Right renal pelvis (tissue), 4 donors: Measurements from ENCODE around the gene ZNF106. TPM values are rescaled to one million over a fixed set of nuclear protein-coding genes. Genes with fewer than 3 reads are reported as not detected.

ENCODE experiments used
- DNase-seq, 4 donors: peaks; one replicate each; pipeline ENCODE4 v3.0.0-alpha.2; 2013; ENCODE audit warnings: low read depth in 4 of 4, low spot score in 3 of 4, missing footprints in 1 of 4
- polyA plus RNA-seq, 4 donors: library from polyadenylated mRNA; unstranded; fragments of 120-200 nt; gene quantifications; one replicate each; pipeline ENCODE4 v1.2.1, GENCODE V29; 2013; ENCODE audit not compliant: insufficient read length in 4 of 4

Gene ZNF106
- polyA plus RNA-seq, 4 donors, result 41.9 to 52.5 (median 47.7) TPM

DNA sequence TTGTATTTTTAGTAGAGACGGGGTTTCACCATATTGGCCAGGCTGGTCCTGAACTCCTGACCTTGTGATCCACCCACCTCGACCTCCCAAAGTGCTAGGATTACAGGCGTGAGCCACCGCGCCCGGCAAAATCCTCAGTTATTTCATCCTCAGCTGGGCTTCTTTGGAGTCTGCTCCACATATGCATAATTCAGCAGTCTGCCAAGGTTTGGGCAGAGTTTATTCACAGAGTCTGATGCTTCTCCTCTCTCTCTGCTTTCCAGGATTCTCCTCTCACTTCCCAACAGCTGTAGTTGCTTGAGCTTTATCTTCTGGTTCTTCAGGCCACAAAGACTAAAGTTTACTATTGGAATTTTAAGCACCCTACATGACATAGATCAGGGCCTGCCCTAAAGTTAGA, 8.2 kb downstream of the ZNF106 start:
- no peak for DNase-seq

DNA sequence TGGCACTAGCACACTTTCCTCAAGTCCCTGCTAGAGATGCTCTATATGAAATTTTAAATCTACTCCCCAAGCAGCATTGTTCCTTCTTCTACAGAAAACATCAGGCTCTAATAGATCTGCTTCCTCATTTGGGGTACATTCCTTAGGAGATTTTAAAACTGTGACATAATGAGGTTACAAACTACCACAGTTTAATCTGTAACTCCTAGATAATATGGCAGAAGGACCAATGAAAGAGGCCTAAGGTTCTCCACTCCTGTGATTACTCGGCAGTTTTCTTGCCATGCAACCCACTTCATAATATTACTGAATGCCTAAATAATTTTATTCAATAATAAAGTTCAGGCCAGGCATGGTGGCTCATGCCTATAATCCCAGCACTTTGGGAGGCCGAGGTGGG, 16.1 kb downstream of the ZNF106 start:
- no peak for DNase-seq

GRCh38 chr15:42471002-42471401, 19.9 kb downstream of the ZNF106 start:
- no peak for DNase-seq

DNA sequence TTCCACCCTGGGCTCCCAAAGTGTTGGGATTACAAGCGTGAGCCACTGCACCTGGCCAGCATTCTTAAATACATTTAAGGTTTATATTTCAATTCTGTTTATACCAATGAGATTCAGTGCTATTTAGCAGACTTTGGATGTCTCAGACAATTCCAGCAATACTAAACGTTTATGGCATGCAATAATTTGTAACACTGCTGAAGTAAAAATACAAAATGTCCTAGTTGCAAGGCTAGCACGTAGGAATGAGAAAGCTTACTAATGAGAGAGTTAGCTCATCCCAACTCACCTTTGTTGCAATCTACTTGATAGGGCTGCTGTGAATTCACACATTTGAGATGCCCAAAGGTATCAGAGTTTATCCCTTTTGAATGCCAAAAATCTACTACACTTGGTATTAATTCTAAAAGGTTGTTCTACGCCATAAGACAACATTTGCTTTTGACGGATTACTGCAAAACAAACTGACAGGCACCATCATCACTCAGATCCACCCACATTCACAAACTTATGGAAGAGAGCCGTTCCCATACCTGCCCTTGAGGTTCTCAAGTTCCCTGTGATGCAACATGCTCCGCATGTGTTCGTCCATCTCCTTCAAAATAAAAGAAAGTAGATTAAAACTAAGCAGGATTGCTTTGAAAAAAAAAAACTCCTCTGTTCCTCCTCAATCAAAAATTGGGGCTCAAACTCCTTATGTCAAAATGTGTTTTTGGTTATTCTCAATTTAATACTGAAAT, 25.3 kb downstream of the ZNF106 start:
- DNase-seq, result no peak

GRCh38 chr15:42461261-42461660, 29.7 kb downstream of the ZNF106 start:
- DNase-seq, result no peak

DNA sequence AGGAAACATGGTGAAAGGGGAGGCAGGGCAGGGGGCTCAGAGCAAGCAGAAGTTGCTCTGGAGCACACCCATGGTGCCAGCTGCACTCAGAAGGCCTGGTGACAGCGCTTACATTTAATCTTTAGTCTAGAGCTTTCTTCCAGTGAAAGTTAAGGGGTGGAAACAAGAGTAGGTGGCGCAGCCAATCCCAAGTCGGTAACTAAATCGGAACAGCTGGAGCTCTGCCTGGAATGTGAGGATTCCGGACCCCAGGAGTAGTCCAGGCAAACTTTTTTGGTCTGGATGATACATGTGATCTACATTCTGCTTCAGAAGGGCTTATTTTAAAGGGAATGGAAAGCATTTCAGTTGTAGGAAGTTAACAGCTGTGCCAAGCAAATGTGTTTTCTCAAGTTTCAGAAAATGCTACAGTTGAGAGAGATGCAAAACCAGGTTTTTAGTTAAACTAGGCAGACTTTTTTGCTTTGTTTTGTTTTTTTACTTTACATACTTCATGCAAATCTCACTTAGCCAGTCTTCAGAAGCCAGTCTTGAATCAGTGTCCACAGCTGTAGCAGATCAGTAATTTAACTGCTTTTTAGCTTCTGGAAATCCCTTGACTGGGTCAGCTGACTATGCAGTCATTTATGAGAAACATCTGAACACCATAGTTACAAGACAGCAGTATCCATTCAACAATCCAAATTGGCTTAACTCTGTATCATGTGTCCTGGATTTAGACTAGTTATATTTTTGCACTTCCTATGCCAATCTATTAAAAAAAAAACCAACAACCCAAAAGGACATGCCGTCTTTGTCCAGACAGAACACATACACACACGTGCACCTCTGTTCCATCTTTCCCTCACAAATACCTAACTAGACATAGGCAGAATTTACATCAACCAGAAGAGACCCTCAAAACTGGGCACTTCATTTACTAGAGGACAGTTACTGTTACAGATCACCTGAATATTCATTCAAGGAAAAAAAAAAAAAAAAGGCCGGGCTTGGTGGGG, 33.2 kb downstream of the ZNF106 start:
- peak; percentile 66 to 85 (median 82) for DNase-seq

DNA sequence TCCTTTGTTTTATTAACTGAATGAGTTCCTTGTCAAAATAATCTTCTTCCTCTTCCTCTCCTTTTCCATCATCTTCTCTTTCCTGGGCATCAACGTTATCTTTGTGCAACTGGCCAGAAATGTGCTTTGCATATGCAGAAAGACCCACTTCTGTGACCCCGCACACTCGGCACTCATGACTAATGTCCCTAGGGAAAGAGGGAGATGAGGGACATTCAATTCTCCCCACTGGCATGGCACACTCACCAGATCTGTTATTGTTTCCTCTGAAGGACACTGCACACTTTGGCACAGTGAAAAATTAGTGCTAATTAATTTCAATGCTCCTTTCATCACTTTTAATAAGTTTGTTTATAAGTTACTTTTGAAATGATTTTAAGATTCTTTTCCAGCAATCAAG, 34.0 kb downstream of the ZNF106 start:
- no peak for DNase-seq

DNA sequence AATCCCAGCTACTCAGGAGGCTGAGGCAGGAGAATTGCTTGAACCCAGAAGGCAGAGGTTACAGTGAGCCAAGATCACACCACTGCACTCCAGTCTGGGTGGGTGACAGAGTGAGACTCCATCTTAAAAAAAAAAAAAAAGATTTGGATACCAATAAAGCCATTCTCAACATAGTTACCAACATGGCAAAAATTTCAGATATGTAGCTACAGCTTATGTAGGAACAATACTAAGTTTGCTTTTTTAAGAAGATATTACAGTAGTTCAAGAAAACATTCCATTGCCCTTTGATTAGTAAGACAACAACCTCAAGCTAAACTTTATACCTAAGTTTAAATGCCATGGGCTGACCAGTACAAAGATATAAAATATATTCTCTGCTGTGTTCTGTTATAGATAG, 34.4 kb downstream of the ZNF106 start:
- DNase-seq, result no peak

GRCh38 chr15:42453826-42454225, 37.1 kb downstream of the ZNF106 start:
- no peak for DNase-seq

DNA sequence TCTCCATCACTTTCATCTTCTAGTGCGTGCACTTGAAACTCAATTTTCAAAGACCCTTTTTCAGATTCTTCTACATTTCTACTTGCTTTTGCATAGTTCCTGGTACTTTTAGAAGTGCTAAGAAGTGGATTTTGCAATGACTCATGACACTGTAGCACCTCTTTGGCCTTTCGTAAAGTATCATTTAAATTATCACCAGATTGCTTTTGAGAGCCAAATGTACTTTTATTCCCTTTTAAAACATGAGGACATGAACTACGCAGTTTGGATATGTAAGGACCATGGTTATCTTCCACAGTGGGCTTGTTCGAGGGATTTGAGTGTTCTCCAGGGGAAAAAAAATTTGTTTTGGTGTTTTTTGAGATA, 40.5 kb downstream of the ZNF106 start:
- DNase-seq, result no peak

DNA sequence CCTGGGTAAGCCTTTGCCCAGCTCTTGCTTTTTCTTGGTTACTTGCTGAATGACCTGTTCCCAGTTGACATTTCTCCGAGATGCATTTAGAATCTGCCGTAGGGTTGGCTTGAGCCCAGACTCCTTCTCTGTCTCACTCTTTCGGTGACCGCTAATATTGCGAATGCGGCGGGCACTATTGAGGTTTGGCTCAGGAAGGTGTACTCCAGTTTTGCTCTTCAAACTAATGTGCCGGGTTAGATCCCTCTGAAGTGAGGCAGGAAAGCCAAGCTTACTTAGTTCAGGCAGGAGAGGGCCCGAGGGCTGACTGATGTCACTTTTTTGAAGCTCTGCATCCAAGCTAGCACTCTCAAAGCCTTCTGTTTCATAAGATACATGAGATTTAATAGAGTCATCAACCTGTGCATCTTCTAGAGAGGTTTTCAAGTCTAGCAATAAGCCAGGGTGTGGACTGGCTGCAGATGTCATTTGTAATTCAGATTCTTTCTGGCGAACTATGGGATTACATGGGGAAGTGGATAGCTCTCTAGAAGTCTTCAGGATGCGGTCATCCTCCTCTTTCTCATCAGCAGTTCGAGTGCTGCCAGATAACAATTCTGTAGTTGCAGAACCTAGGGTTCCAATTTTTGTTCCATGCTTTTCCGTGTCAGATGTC, 41.0 kb downstream of the ZNF106 start:
- no peak for DNase-seq

DNA sequence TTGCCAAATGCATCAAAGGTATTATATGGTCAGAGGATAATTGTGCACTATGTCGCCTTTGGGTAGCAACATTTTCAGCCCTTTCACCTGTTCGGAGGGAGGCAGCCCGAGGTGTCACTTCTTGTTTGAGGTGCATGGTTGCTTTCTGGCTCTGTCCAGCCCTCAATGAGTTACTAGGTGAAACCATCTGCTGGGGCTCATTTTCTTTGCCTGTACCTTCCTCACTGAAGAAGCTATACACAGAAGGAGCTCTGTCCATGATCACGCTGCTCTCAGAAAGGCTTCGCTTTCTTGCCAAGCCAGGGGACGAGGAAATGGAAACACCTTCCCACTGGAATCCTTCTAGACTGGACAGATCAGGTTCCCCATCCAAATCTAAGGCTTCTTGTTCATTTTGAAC, 42.7 kb downstream of the ZNF106 start:
- no peak for DNase-seq

GRCh38 chr15:42447599-42447998, 43.3 kb downstream of the ZNF106 start:
- no peak for DNase-seq

DNA sequence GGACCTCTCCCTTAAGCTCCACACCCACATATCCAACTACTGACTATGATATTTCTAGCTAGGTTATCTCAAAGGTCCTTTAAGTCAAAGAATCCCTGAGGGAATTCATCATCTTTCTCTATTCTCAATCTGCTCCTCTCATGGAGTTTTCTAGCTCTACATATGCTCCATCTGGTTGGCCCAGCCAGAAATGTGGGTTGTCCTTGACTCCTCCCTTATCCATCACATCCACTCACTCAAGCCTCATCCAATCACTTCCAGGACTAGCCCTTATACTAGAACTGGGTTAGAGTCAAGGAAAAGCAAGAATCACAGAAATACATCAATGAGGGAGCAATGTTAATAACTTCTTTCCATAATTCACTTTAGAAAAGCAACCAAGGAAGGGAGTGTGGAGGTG, 45.4 kb downstream of the ZNF106 start:
- no peak for DNase-seq

DNA sequence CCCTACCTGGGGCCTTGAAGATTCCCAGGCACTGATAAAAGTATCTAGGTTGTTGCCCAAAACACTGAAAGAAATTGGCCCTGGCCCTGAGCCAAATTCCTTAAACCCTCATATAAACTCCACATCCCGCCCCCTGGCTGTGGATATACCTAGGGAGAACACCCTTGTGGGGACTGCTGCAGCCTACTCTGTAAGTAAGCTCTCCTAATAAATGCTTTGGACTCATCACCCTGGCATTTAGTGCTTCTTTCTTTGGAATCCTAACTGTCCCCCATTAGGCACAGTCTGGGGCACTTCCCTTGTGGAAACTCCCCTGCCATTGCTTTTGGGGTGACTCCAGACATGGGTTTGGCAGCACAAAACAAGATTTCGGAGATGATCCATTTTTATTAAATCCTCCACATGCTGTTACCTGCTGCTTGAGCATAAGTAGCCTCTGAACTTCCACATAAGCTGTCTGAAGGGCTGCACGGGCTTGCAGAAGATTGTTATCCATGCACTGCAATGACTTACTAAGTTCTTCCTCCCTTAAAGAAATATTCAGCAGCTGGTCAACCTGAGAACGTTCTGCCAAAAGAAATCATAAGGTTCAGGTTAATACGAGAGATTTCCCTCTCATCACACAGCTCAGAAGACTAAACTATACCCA, 46.4 kb downstream of the ZNF106 start:
- no peak for DNase-seq

GRCh38 chr15:42427429-42428223, 63.3 kb downstream of the ZNF106 start:
- DNase-seq, result no peak

GRCh38 chr15:42421376-42421775, 69.6 kb downstream of the ZNF106 start:
- no peak for DNase-seq

DNA sequence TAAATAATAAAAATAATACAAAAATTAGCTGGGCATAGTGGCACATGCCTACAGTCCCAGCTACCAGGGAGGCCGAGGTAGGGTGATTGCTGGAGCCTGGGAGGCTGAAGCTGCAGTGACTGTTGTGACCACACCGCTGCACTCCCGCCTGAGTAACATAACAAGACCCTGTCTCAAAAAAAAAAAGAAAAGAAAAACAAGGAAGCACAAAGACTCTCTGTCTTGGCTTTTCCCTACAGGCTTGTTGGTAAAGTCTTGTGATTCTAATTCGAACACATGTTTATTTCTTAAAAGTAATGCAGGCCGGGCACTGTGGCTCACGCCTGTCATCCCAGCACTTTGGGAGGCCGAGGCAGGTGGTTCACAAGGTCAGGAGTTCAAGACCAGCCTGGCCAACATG, 71.6 kb downstream of the ZNF106 start:
- no peak for DNase-seq

DNA sequence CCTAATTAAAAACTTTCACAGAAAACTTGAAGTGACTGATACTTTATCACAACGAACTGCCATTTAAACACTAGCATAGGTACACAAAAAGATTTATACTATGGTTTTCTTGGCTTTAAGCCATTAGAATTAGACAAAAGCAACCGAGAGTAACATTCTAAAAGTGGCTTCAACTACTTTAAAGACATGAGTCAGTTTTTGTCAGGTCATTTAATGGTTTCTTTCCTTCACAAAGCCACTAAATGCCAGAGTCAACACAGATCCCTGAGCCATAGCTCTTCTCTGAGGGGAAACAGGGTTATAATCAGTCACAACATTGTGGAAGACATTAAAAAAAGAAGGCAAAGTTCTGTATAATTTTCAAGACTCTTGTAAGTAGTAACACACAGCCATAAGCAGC, 77.0 kb downstream of the ZNF106 start:
- DNase-seq, result no peak

GRCh38 chr15:42411884-42412283, 79.1 kb downstream of the ZNF106 start:
- no peak for DNase-seq
